Activated naive CD4-positive, alpha-beta T cell treated with anti-CD3 and anti-CD28 coated beads, Interleukin-2, amount 50 U/mL, for 16 hours (primary cell): ENCODE results near the gene KLHL33.
A peak's percentile ranks its signal among the peaks of the same experiment; 100 is the strongest.

Experiments used
- DNase-seq: peaks from one replicate; pipeline ENCODE4 v3.0.0-alpha.2; 2020

Gene KLHL33, protein sequence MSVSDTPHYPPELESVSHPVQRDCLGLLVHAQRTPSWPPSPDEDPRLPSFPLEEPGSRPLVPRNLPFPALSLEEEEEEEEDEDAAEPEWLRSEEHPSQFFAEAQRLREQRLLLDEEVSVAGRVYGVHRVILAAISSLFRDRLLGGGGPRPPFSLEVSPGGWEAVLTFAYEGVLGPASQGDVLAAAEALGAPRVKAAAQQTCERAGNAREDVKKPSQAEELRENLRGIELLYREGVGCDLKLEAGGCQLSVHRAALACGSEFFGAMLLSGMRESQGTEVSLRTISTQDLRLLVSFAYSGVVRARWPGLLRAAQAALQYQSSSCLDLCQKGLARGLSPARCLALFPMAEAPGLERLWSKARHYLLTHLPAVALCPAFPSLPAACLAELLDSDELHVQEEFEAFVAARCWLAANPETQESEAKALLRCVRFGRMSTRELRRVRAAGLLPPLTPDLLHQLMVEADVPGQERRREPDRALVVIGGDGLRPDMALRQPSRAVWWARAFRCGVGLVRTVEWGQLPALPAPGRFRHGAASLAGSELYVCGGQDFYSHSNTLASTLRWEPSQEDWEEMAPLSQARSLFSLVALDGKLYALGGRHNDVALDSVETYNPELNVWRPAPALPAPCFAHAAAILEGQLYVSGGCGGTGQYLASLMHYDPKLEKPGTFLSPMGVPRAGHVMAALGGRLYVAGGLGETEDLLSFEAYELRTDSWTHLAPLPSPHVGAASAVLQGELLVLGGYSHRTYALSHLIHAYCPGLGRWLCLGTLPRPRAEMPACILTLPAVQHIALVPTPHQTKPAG

DNA sequence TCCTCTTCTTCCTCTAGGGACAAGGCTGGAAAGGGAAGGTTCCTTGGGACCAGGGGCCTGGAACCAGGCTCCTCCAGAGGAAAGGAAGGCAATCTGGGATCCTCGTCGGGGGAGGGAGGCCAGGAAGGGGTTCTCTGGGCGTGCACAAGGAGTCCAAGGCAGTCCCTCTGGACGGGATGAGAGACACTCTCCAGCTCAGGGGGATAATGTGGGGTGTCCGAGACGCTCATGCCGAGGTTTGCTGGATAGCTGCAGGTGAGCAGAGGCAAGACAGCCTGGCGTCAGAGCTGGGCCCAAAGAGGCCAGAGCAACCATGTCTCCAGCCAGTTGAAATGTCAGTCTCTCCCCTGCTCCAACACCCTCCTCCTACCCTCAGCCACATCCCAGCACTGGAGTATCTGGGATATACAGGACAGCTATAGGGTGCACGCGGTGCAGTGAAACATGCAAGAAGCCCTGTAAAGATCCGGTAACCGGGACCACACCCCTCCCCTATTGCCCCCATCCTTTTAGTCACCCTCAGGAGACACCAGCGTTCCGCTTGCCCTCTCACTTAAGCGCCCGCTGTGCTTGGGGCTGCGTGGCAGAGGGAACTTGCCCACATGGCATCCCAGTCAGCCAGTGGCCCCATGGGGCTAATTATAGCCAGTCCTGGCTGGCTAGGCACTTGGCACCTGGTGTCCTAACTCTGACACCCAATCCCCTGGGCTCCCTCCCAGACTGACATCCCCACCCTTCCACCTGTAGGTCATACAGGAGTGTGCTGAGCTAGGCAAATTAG, at the start of gene KLHL33:
TSS of gene KLHL33 (minus strand) at position 585 of the 781 bp plus-strand sequence. CDS start at position 230, 355 bp downstream.
- DNase-seq = no peak

DNA sequence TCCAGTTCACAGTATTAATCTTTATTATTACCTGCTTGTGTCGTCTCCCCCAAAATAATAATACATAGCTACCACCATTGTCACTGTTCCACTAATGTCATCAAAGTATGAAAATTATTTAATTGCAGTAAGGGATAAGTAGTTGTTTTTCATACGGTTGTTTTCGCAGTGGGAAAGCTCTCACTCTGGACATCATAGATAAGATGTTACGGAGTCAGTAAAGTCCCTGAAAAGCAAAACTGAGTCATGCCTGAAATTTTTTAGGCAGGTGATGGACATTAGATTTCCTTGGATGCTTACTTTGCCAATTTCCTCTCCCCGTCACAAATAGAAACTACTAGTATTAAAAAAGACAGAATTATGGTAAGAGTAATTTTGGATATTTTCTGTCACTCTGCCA, 46.4 kb upstream of the KLHL33 start:
- no peak for DNase-seq

DNA sequence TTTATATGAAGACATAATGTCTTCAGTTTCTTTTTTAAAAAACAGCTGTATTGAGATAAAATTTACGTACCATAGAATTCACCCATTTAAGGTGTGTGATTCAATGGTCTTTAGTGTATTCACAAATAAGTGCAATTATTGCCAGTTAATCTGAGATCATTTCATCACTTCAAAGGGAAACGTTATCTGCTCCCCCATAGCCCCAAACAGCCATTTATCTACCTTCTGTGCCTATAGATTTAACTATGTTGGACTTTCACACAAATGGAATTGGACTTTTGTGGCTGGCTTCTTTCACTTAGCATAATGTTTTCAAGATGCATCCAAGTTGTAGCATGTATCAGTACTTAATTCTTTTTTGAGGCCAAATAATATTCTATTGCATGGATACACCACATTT, 42.9 kb upstream of the KLHL33 start:
- no peak for DNase-seq

DNA sequence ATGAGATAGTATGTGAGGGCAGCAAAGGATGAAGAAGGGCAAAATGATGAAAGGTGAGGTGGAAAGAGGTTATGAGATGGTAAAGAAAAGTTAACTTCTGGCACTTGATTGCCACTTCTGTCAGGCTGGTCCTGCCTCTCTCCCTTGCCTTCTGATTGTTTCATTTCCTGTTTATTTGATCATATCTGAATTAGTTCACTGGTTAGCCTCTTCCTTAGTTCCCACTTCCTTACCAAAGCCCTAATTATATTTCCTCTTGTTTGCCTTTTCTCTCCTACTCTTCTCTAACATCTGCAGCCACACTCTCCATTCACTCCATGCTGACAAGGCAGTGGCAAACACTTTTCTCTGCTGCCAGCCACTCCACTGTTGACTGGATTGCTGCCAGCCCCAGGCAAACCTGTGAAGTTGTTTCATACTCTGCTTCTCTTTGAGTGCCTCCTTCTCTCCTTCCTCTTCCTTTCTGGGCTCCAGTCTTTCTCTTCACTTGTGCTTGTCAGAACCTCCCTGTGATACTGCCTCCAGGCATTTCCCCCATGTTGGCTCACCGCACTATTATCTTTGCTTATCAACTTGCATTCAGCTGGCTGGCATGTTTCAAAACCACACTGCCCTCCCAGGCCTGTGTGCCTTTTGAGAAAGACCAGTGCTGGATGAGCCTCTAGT, 41.4 kb upstream of the KLHL33 start:
- DNase-seq = no peak

DNA sequence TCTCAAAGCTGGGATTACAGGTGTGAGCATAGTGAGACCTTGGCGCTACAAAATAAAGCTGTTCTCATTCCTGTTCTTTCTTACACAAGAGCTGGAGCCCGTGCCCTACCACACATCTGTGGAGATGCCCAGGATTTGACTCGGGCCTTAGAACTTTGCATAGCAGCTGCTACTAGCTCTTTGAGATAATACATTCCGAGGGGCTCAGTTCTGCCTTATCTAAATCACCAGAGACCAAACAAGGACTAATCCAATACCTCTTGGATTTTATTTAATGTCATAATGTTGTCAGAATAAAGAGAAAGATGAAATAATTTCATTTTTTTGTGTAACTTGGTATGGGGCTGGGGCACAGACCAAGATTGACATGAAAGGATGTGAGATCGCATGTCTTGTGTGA, 40.8 kb upstream of the KLHL33 start:
- DNase-seq = no peak

DNA sequence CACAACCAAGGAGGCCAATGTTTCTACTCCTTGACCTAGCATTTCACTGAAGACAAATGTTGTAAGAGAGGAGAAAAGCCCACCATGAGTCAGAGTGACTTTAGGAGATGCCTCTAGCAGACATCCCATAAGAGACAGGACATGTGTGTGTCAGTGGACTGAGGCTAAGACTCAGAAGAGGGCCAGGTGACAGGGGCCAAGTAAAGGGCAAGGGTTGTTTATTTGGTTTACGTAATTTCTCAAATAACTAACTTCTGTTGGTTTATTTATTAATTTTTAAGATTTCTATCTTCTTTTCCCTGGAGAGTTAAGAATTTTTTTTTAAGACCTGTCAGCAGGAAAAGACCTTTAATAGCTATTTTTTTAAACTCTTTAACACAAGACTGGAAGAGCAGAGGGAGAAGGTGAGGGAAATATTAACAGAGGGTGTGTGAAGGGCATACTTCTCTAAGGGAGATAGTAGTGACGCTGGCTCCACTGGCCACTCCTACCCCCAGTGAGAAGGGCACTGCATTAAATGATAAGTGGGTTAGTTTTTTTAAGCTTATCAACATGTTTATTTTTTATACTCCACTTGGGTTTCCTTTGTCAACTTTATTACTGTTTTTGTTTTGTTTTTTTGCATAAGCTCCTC, 36.7 kb upstream of the KLHL33 start:
- no peak for DNase-seq

DNA sequence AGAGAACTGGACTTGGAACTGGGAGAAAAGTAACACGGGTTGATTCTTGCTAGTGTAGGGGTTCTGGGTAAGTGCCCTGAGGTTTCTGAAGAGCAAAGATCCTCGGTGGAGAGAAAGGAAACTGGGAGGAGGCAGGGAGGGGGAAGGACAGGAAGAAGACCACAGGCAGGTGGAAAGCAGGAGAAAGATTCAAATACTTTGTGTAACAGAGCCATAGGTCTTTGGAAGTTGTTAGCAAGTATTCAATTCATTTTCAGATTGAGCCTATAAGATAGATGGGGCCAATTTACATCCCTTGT, 34.6 kb upstream of the KLHL33 start:
- DNase-seq = no peak

DNA sequence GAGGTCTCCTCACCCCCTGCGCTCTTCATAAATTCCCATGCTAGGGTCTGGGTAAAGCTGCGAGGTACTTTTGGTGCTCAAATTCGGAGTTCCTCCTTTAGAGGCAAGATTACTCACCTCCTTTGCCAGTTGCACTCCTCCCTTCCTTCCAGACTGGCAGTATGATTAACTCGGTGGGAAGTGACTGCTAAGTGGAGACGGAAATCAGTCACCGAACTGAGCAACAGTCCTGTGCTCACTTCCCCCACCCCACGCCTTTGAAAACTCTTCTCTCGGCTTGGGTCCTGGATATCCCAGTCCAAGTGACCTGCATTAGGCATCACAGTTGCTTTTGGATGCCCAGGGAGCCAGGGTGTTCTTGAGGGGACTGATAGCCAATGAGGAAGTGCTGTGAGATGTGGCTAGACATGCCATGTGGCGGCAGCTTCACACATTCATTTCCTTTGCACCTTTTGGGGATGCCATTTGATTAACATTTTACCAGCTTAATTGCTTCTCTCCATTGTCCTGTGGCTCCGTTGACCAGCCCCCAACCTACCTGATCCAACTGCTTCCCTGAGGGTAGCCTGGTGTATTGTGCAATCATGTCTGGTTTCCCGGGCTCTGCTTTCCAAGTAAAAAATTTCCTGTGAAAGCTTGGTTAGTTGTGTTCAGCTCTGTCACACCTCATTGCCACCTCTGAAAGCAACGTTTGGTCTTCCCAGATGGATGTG, 34.1 kb upstream of the KLHL33 start:
- peak; percentile 67 for DNase-seq

DNA sequence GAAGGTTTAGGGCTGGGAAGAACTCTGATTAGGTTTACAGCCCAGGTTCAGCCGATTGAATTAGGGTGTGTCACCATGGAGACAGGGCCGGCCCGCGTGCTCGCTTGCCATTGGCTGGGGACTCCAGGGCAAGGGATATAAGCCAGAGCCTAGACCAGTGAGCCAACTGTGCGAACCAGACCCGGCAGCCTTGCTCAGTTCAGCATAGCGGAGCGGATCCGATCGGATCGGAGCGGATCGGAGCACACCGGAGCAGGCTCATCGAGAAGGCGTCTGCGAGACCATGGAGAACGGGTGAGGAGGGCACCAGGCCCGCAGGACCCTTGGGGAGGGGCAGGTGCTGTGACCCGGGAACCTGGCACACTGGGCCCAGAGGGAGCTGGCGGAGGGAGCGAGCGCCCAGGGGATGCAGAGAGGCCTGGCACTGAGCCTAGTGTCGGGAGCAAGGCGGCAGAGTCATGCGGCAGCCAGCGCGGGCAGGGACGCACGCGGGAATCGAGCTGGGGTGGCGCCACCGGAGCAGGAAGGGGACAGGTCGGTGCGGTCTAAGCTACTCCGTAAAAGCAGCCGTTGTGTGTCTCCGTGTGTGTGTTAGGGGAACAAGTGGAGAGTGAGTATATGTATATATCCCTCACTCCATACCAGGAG, 33.4 kb upstream of the KLHL33 start, which contains the start of gene PNP:
TSS of gene PNP (plus strand) at position 165 of the 648 bp plus-strand sequence. CDS start at position 284, 119 bp downstream.
- peak; percentile 88 for DNase-seq

DNA sequence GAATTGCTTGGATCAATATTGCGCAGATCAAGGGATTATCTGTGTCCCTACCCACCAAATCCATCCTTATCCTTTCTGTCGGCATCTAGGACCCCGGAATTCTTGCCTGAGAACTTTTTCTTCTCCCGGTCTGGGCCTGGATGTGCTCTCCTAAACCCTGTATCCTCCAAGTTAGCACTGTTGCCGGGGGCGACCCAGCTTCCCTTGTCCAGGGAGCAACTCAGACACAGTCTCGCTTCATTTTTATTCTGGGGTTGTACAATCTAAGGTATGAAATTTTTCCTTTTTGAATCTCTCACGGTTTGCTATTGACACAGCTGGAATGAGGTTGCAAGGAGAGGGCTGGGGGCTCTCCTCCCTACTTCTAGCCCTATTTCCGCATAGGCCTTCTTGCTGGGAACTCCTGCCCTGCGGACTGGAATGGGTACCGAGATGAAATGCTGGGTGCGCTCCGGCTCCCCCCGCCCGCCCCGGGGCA, 32.8 kb upstream of the KLHL33 start:
- DNase-seq = no peak

DNA sequence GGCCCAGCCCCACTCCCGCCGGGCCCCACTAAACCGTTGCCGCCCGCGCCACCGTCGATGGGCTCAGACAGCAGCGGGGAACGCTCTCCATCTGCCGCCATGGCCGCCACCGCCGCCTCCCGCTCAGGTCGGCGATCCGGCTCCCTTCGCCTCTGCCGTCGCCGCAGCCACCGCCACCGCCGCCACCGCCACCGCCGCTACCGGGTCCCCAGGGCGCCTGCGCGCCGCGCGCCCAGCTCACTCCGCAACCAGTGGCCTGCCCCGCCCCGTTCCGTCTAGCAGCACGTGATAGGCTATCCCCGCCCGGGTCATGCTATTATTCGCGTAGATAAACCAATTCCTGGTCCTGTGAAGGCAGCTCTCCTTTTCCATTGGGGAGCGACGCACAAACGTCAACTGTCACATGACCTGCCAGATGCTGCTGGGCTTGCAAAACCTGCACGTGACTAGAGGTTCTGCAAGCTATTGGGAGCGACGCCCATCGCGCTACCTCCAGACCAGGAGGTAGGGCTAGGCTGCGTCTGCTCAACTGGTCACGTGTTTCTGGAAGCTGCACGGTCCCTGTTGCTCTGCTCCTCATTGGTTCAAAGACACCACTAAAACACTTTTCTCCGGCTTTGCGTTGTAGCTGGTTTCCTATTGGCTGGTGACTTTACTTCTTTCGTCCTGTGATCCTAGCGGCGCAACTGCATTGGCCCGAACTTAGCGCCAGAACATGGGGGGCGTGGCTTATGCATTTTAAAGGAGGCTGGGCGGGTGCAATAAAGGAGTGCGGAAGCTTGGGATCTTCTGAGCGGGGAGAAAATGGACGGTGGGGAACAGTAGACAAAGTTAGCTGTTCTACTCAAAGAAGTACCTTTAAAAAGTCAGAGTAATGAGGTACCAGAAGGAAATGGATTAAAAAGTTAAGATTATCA, 25.5 kb upstream of the KLHL33 start, which contains the start of gene PIP4P1:
TSS of gene PIP4P1 (minus strand) at position 210 of the 917 bp plus-strand sequence. CDS start at position 101, 109 bp downstream.
- DNase-seq = peak; percentile 98

DNA sequence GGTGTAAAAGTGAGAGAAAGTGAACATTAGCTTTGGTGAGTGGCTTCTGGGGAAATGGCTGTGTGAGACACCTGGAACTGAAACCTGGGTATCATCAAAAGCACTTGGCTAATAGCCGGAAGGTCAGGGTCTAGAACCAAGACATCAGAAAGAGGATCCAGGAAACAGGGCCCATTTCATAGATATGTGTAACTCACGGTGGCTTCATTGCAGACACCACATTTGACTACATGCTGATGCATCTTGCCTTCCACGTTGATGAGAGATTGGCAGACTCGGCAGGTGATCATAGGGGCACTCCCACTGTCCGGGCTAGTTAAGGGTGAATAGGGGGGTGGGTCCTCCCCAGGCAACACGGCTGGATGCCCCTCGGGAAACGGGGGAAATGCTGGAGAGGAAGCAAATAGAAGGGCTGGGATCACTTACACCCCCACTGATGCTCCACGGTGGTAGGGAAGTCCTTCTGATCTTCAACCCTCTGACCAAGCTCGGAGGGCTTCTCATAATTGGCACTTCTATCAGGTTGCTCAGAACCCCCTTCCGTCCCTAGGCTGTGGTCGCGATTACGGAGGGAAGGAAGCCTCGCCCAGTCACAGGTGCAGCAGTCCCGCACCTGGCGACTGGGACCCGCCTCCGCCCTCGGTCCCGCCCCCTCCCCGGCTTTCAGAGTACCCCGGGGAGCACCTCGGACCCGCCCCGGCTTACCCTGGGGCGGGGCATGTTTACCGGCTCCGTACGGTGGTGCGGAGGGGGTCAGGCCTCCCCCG, 24.7 kb upstream of the KLHL33 start:
- peak; percentile 60 for DNase-seq

DNA sequence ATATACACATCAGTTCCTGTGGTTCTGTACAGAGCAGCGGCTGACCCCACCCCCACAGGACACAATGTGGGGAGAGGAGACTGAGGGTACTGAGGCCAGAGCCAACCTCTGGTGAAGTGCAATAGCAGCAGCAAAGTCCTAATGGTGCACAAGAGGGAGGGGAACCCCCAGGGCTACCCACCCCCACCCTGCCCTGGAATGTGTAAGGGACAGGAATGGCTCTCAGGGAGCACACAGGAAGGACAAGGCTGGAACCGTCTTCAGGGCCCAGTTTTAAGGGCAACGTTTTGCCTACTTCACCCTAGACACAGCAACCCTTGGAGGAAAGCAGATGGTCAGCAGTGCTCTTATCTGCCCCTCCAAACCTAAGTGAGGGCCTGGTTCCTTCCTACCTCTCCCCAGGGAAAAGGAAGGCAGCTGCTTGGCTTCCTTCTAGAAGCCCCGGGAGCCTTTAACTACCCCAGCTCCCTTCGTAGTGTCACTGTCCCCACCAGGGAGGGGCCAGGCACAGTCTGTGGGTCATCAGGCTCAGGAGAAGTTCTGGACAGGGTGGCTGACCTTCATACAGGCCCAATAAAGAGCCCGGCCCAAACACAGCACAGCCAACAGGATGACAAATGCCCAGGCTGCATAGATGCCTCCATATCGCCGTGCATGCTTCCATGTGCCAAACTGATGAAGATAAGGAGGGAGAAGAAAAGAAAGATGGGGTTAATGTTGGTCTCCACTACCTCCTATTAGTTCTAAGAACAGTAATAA, 22.2 kb upstream of the KLHL33 start:
- DNase-seq = no peak

DNA sequence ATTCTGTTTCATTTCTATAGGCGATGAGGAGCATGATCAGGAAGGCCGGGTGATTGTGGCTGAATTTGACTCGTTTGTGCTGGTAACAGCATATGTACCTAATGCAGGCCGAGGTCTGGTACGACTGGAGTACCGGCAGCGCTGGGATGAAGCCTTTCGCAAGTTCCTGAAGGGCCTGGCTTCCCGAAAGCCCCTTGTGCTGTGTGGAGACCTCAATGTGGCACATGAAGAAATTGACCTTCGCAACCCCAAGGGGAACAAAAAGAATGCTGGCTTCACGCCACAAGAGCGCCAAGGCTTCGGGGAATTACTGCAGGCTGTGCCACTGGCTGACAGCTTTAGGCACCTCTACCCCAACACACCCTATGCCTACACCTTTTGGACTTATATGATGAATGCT, 21.0 kb upstream of the KLHL33 start:
- DNase-seq = no peak

DNA sequence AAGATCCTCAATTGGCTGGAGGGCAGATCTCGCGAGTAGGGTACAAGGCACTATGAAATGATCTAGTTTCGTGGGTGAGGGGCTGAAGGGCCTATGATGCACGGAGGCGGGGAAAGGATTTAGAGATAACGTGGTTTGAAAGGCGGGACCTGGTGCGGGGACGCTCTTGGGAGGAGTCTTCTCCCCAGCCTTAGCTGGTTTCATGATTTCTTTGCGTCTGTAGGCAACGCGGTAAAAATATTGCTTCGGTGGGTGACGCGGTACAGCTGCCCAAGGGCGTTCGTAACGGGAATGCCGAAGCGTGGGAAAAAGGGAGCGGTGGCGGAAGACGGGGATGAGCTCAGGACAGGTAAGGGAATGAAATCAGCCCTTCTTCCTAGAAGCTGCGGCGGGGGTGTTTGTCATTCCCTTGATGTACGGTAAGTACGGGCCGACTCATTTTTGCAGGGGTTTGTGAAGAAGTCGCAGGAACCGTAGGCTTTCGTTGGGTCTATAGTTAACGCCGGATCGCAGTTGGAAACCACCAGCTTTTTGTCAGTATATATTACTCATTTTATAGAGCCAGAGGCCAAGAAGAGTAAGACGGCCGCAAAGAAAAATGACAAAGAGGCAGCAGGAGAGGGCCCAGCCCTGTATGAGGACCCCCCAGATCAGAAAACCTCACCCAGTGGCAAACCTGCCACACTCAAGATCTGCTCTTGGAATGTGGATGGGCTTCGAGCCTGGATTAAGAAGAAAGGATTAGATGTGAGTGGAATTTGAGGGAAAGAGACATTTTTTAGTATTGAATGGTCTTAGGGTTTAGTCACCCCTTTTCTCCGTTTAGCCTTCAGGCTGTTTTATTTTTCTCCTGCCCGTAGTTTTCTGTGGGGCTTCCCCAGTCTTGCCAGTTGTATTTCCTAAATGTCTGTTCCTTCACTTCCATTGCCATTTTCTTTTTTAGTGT, 19.7 kb upstream of the KLHL33 start:
- no peak for DNase-seq

DNA sequence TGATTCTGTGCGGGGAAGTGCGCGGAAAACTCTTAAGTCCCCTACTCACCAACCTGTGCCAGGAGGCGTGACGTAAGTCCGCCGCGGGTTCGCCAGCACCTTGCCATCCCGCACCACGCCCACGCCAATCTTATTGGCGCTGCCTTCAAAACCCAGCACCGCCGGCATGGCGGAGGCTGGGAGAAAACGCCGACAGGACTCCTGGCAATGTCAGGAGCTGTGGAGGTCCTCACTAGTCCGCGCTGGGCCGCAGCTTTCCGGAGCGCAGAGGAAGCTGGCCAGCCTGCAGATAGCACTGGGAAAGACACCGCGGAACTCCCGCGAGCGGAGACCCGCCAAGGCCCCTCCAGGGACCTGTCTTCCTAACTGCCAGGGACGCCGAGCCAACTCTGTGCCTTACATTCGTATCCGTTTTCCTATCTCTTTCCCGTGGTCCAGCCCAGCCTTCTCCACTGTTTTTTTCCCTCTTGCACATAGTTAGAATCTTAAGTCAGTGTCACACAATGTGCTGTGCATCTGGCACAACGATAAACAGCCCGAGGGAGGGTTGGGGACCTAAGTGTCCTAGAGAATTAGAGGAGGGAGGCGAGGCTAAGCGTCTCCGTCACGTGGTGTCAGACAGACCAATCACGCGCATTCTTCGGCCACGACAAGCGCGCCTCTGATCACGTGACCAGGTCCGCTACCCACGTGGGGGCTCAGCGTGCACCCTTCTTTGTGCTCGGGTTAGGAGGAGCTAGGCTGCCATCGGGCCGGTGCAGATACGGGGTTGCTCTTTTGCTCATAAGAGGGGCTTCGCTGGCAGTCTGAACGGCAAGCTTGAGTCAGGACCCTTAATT, 18.8 kb upstream of the KLHL33 start, which contains the start of the genes APEX1 and OSGEP:
TSS of gene APEX1 (plus strand) at position 711 of the 839 bp plus-strand sequence. CDS start 420 bp downstream, outside the sequence.
TSS of gene OSGEP (minus strand) at position 297 of the 839 bp plus-strand sequence. CDS start at position 168, 129 bp downstream.
- peak; percentile 98 for DNase-seq
